K562 (cell line): ENCODE results near the gene COMMD8. TPM values are rescaled to one million over a fixed set of nuclear protein-coding genes. Genes with fewer than 3 reads are reported as not detected.

Source experiments
- BHLHE40 ChIP-seq: IDR thresholded peaks from 2 replicates; pipeline ENCODE4 v1.6.1; 2011; ENCODE audit warnings: low read length, improper control_type of control experiment
- C11orf30 ChIP-seq: fragments of 450-650 bp; IDR thresholded peaks from 2 replicates; pipeline ENCODE4 v1.6.1; 2016; ENCODE audit warnings: low read depth, mild to moderate bottlenecking
- CCNT2 ChIP-seq: IDR thresholded peaks from 2 replicates; pipeline ENCODE4 v1.6.1; 2011; ENCODE audit warnings: borderline replicate concordance, low read depth, mild to moderate bottlenecking, moderate library complexity, mixed read lengths, low read length; ENCODE audit not compliant: insufficient read length; ENCODE audit errors: extremely low read depth
- FOXJ2 ChIP-seq: fragments of 200-800 bp; sonication (Bioruptor generic); IDR thresholded peaks from 2 replicates; pipeline ENCODE4 v1.6.1; 2016; ENCODE audit warnings: missing genetic modification characterization, missing compliant biosample characterization
- L3MBTL2 ChIP-seq: fragments of 450-650 bp; IDR thresholded peaks from 2 replicates; pipeline ENCODE4 v1.6.1; 2016; ENCODE audit warnings: mild to moderate bottlenecking, moderate library complexity
- NFRKB ChIP-seq: fragments of 450-650 bp; IDR thresholded peaks from 2 replicates; pipeline ENCODE4 v1.6.1; 2016; ENCODE audit warnings: low read depth
- POLR2G ChIP-seq: fragments of 200-400 bp; formaldehyde crosslinking; IDR thresholded peaks from 2 replicates; pipeline ENCODE4 v1.6.1; 2017; ENCODE audit warnings: low read depth, mild to moderate bottlenecking, antibody characterized with exemption, low read length, moderate library complexity
- REST ChIP-seq, 2 experiments: fragments of 450-650 bp; formaldehyde crosslinking in 1 of 2; IDR thresholded peaks; 2 replicates each; pipeline versions ENCODE4 v1.4.0 to v1.6.1; 2014 to 2020; ENCODE audit warnings: mild to moderate bottlenecking in 2 of 2, borderline replicate concordance in 1 of 2, low read depth in 1 of 2
- ZBTB33 ChIP-seq: sonication (generic); formaldehyde crosslinking; IDR thresholded peaks from 2 replicates; pipeline ENCODE4 v1.8.1; 2023; ENCODE audit warnings: mild to moderate bottlenecking, missing genetic modification reagents
- ZFP36 ChIP-seq: fragments of 150-350 bp; IDR thresholded peaks from 2 replicates; pipeline ENCODE4 v1.6.1; 2018; ENCODE audit warnings: low read length, low read depth; ENCODE audit not compliant: partially characterized antibody
- ZNF263 ChIP-seq: sonication (generic); formaldehyde crosslinking; IDR thresholded peaks from 2 replicates; pipeline ENCODE4 v1.8.0; 2022; ENCODE audit warnings: mild to moderate bottlenecking, missing genetic modification reagents, borderline replicate concordance
- ZNF511 ChIP-seq: sonication (generic); formaldehyde crosslinking; IDR thresholded peaks from 2 replicates; pipeline ENCODE4 v1.8.0; 2022; ENCODE audit warnings: mild to moderate bottlenecking, missing genetic modification reagents
- ZNF764 ChIP-seq: fragments of 250-450 bp; sonication (Bioruptor Pico); IDR thresholded peaks from 2 replicates; pipeline ENCODE4 v1.4.0; 2020; ENCODE audit warnings: low read depth, mild to moderate bottlenecking, moderate library complexity
- polyA plus RNA-seq, 8 experiments: library from polyadenylated mRNA; depleted of rRNA in 4 of 8; stranded (reverse) in 5 of 8; unstranded in 3 of 8; fragments of >200 nt; fragmentation: Nextera tagmentation in 2 of 8; fragmentation: Illumina TruSeq in 1 of 8; extraction: Ambion mirVana in 2 of 8; extraction: Trizol in 1 of 8; gene quantifications; 2 replicates each; pipeline versions ENCODE4 v1.2.1 to v1.2.3, GENCODE V29; 2011 to 2014; ENCODE audit warnings: inconsistent platforms in 1 of 8, missing spikeins in 1 of 8
- total RNA-seq, 7 experiments: library from RNA; depleted of rRNA in 6 of 7; stranded (reverse); fragments of >200 nt in 6 of 7; fragmentation: Illumina TruSeq in 2 of 7; extraction: Trizol in 2 of 7; gene quantifications; 2 replicates each; pipeline versions ENCODE4 v1.2.1 to v1.2.3, GENCODE V29; 2011 to 2021; ENCODE audit warnings: low replicate concordance in 1 of 7

Gene COMMD8
- total and polyA plus RNA-seq, 9 of the 15 experiments (the other 6 are each of a cell fraction or from before 2014, with no cell fraction given), result 7.6 to 41.0 (median 13.1) TPM

- TF ChIP-seq REST (IDR thresholded peaks at IDR 0.05; ENCODE audit: borderline replicate concordance), result no peak; the same call in 1 of the 2 replicates
- no peak for TF ChIP-seq REST (CRISPR knock-in tag; IDR thresholded peaks at IDR 0.05; ENCODE audit: low read depth)
- TF ChIP-seq ZNF263 (CRISPR knock-in tag), result 0 out of 2 replicates have a peak, but pooled peaks have one; percentile 24
- TF ChIP-seq BHLHE40, result 0 out of 2 replicates have a peak, but pooled peaks have one; percentile 62
- TF ChIP-seq C11orf30, result peak; percentile 22; the same call in 1 of the 2 replicates
- 0 out of 2 replicates have a peak, but pooled peaks have one; percentile 22 for TF ChIP-seq ZBTB33 (CRISPR knock-in tag)
- peak; percentile 56; the same call in 1 of the 2 replicates for TF ChIP-seq FOXJ2 (tag)
- peak; percentile 64 for TF ChIP-seq POLR2G
- peak; percentile 61 for TF ChIP-seq CCNT2
- TF ChIP-seq NFRKB, result no peak
- peak; percentile 67; the same call in 1 of the 2 replicates for TF ChIP-seq ZNF511 (CRISPR knock-in tag)
- peak; percentile 86 for TF ChIP-seq L3MBTL2
- TF ChIP-seq ZNF764 (CRISPR knock-in tag), result no peak
- TF ChIP-seq ZFP36, result peak; percentile 37
- TF ChIP-seq, all 486 proteins: peak for 41
Observed at GRCh38 chr4:47485047-47485692, 21.7 kb upstream of the COMMD8 start, which contains the start of gene ATP10D (continued).
